Gastroesophageal sphincter (tissue), 3 donors: ENCODE data around the gene GRPEL1.

ENCODE experiments used
- CTCF ChIP-seq, 4 experiments: fragments of 200-600 bp in 2 of 4; fragments of 450-650 bp in 2 of 4; sonication (generic) in 1 of 4; IDR thresholded peaks; one replicate each; pipeline ENCODE4 v1.5.1; 2017 to 2019; ENCODE audit warnings: antibody characterized with exemption in 4 of 4, mild to moderate bottlenecking in 2 of 4, moderate library complexity in 2 of 4
- EP300 ChIP-seq: sonication (generic); formaldehyde crosslinking; IDR thresholded peaks from one replicate; pipeline ENCODE4 v1.6.1; 2017; ENCODE audit warnings: antibody characterized with exemption, mild to moderate bottlenecking
- POLR2A ChIP-seq, 2 donors: fragments of 450-650 bp; IDR thresholded peaks; one replicate each; pipeline ENCODE4 v1.6.1; 2017; ENCODE audit warnings: antibody characterized with exemption in 2 of 2, mild to moderate bottlenecking in 2 of 2, moderate library complexity in 1 of 2
- POLR2AphosphoS5 ChIP-seq: sonication (generic); formaldehyde crosslinking; IDR thresholded peaks from one replicate; pipeline ENCODE4 v1.6.1; 2017; ENCODE audit warnings: antibody characterized with exemption

- TF ChIP-seq CTCF (IDR thresholded peaks at IDR 0.05) (no peak), POLR2A (IDR thresholded peaks at IDR 0.05) (no peak), POLR2AphosphoS5 (no peak), EP300 (no peak)
These were observed 26.6 kb downstream of the GRPEL1 start for GRCh38 chr4:7041246-7041645.
